22Rv1 (cell line): ENCODE measurements around the gene TINAG.

Experiments
- CTCF ChIP-seq: fragments of 450-650 bp; IDR thresholded peaks from 2 replicates; pipeline ENCODE4 v1.5.1; 2017; ENCODE audit warnings: mild to moderate bottlenecking
- ZFX ChIP-seq: fragments of 450-650 bp; IDR thresholded peaks from 2 replicates; pipeline ENCODE4 v1.6.1; 2017; ENCODE audit warnings: antibody characterized with exemption, borderline replicate concordance

GRCh38 chr6:54301770-54302169, 6.5 kb upstream of the TINAG start:
- TF ChIP-seq CTCF: no peak
- no peak for TF ChIP-seq ZFX
